ENCODE measurements around the gene LPP.

DNA sequence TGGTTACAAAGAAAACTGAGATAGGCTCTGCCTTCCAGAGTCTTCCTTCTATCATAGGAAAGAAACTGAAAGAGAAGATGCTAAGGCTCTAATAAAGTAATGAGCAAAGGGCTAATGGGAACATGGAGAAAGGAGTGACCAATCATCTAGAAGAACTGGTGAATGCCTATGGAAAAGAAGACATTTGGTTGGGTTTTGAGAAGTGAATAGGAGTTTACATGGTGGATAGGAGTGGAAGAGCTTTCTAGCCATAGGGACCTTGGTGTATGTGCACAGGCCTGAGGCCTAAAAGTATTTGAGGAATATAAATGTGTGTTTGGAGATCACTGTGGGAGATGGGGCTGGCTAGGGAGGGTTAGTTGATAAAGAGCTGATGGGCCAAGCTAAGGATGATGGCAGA, 6.8 kb downstream of the LPP start:
- TF ChIP-seq POLR2A (IDR thresholded peaks at IDR 0.05; ENCODE audit: low read length) (no peak), GATA1 (IDR thresholded peaks at IDR 0.05; ENCODE audit: low read depth, low read length) (no peak)
